ENCODE results near the gene KIF16B.

DNA sequence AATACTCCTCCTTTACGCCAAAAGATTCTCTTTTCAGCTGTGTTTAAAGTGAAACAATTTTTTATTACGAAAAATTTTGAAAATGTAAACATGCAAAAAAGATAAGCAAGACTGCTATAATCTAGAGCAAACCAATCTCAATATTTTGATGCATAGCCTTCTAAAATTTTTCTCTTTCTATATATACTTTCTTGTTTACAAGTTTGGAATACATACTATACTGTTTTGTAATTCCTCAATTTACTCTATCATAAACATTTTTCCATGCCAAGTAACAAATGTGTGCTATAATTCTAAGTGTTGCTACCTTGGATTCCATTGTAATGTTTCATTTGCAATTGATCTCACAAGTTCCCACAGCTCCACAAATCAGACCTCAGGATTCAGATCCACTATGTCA is 43.1 kb upstream of the KIF16B start:
- TF ChIP-seq ASH1L (IDR thresholded peaks at IDR 0.05; ENCODE audit: borderline replicate concordance, low read depth, partially characterized antibody) (no peak), SRSF9 (IDR thresholded peaks at IDR 0.05; ENCODE audit: borderline replicate concordance, low read depth, low read length) (no peak), ELF4 (CRISPR knock-in tag; IDR thresholded peaks at IDR 0.05) (no peak), HDGF (IDR thresholded peaks at IDR 0.05) (no peak), BCL6 (CRISPR knock-in tag; IDR thresholded peaks at IDR 0.05) (no peak), FIP1L1 (IDR thresholded peaks at IDR 0.05; ENCODE audit: low read depth, low read length, poor library complexity, severe bottlenecking) (no peak), HDAC3 (IDR thresholded peaks at IDR 0.05; ENCODE audit: borderline replicate concordance, partially characterized antibody) (no peak), MEF2D (tag; conservative IDR thresholded peaks at IDR 0.05; ENCODE audit: low read depth) (no peak), GABPB1 (CRISPR knock-in tag; IDR thresholded peaks at IDR 0.05) (no peak), ZKSCAN1 (IDR thresholded peaks at IDR 0.05; ENCODE audit: low read depth, low read length) (no peak), CEBPB (tag; IDR thresholded peaks at IDR 0.05) (no peak)
- TF ChIP-seq, protein P1, sequence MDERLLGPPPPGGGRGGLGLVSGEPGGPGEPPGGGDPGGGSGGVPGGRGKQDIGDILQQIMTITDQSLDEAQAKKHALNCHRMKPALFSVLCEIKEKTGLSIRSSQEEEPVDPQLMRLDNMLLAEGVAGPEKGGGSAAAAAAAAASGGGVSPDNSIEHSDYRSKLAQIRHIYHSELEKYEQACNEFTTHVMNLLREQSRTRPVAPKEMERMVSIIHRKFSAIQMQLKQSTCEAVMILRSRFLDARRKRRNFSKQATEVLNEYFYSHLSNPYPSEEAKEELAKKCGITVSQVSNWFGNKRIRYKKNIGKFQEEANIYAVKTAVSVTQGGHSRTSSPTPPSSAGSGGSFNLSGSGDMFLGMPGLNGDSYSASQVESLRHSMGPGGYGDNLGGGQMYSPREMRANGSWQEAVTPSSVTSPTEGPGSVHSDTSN (CRISPR knock-in tag; IDR thresholded peaks at IDR 0.05; ENCODE audit: low read depth), result no peak
- TF ChIP-seq, protein P1 (tag; conservative IDR thresholded peaks at IDR 0.05; ENCODE audit: low read depth), result no peak
- TF ChIP-seq, protein P2, sequence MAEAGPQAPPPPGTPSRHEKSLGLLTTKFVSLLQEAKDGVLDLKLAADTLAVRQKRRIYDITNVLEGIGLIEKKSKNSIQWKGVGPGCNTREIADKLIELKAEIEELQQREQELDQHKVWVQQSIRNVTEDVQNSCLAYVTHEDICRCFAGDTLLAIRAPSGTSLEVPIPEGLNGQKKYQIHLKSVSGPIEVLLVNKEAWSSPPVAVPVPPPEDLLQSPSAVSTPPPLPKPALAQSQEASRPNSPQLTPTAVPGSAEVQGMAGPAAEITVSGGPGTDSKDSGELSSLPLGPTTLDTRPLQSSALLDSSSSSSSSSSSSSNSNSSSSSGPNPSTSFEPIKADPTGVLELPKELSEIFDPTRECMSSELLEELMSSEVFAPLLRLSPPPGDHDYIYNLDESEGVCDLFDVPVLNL (CRISPR knock-in tag; IDR thresholded peaks at IDR 0.05; ENCODE audit: low read depth), result no peak
- TF ChIP-seq, protein P3, sequence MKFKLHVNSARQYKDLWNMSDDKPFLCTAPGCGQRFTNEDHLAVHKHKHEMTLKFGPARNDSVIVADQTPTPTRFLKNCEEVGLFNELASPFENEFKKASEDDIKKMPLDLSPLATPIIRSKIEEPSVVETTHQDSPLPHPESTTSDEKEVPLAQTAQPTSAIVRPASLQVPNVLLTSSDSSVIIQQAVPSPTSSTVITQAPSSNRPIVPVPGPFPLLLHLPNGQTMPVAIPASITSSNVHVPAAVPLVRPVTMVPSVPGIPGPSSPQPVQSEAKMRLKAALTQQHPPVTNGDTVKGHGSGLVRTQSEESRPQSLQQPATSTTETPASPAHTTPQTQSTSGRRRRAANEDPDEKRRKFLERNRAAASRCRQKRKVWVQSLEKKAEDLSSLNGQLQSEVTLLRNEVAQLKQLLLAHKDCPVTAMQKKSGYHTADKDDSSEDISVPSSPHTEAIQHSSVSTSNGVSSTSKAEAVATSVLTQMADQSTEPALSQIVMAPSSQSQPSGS (CRISPR knock-in tag; IDR thresholded peaks at IDR 0.05), result no peak
